Gastrocnemius medialis (tissue), 4 donors: Measurements from ENCODE around the gene ESRRG.

Experiments
- POLR2A ChIP-seq, 2 donors: fragments of 450-650 bp; IDR thresholded peaks; one replicate each; pipeline ENCODE4 v1.6.1; 2017; ENCODE audit warnings: antibody characterized with exemption in 2 of 2, mild to moderate bottlenecking in 2 of 2, moderate library complexity in 2 of 2
- TF ChIP-seq, protein P1 (sequence below), 5 experiments: fragments of 450-650 bp in 3 of 5; fragments of 200-600 bp in 2 of 5; sonication (generic) in 2 of 5; IDR thresholded peaks in 4 of 5; conservative IDR thresholded peaks in 1 of 5; 1 replicate in 4 of 5; 2 replicates in 1 of 5; pipeline ENCODE4 v1.5.1; 2016 to 2019; ENCODE audit warnings: antibody characterized with exemption in 5 of 5, mild to moderate bottlenecking in 3 of 5, moderate library complexity in 3 of 5

DNA sequence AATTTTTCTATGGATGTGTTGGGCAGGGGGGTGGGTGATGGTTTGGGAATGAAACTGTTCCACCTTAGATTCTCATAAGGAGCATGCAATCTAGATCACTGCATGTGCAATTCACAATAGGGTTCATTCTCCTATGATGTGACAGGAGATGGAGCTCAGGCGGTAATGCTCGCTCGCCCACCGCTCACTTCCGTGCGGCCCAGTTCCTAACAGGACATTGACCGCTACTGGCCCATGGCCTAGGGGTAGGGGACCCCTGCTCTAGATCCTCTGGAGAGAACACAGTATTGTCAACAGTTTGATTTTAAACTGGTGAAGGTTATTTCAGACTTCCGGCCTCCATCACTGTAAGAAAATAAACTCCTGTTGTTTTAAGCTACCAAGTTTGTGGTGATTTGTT is 245.0 kb downstream of the ESRRG start:
- TF ChIP-seq, protein P1, sequence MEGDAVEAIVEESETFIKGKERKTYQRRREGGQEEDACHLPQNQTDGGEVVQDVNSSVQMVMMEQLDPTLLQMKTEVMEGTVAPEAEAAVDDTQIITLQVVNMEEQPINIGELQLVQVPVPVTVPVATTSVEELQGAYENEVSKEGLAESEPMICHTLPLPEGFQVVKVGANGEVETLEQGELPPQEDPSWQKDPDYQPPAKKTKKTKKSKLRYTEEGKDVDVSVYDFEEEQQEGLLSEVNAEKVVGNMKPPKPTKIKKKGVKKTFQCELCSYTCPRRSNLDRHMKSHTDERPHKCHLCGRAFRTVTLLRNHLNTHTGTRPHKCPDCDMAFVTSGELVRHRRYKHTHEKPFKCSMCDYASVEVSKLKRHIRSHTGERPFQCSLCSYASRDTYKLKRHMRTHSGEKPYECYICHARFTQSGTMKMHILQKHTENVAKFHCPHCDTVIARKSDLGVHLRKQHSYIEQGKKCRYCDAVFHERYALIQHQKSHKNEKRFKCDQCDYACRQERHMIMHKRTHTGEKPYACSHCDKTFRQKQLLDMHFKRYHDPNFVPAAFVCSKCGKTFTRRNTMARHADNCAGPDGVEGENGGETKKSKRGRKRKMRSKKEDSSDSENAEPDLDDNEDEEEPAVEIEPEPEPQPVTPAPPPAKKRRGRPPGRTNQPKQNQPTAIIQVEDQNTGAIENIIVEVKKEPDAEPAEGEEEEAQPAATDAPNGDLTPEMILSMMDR (IDR thresholded peaks at IDR 0.05 in 4 of 5, conservative IDR thresholded peaks at IDR 0.05 in 1 of 5), result no peak
- no peak for TF ChIP-seq POLR2A (IDR thresholded peaks at IDR 0.05)
